IPS-18c (cell line): ENCODE data around the gene ARPC5L.

Experiments
- H3K4me3 ChIP-seq: 2 replicates; pipeline ENCODE4 v1.7.0; 2013; ENCODE audit warnings: low read depth, mild to moderate bottlenecking, low read length, moderate library complexity; ENCODE audit not compliant: insufficient read depth
- H3K9me3 ChIP-seq: one replicate; pipeline ENCODE4 v1.6.1; 2013; ENCODE audit warnings: mild to moderate bottlenecking, low read length, moderate library complexity; ENCODE audit not compliant: control insufficient read depth, insufficient read depth

The ARPC5L gene

GRCh38 chr9:124855944-124856765 lies 5.8 kb upstream of the ARPC5L start:
- H3K4me3 ChIP-seq, result no peak overlapping the region
- peaks cover 2% of the 10 kb centered on the region for H3K9me3 ChIP-seq

- Histone ChIP-seq H3K9me3 (peaks cover 2% of the 10 kb centered on the region), H3K4me3 (no peak overlapping the region)
Measured at GRCh38 chr9:124857533-124858162, 4.3 kb upstream of the ARPC5L start.

- H3K4me3 ChIP-seq, result no peak overlapping the region
- H3K9me3 ChIP-seq, result peaks cover 2% of the 10 kb centered on the region
Measured at GRCh38 chr9:124858330-124859046, 3.4 kb upstream of the ARPC5L start.

- Histone ChIP-seq H3K4me3 (peak overlapping the region; percentile 98), H3K9me3 (peaks cover 2% of the 10 kb centered on the region)
Measured at GRCh38 chr9:124859803-124860581, 1.9 kb upstream of the ARPC5L start.

GRCh38 chr9:124860582-124861341 lies 1.2 kb upstream of the ARPC5L start:
- H3K9me3 ChIP-seq, result peaks cover 2% of the 10 kb centered on the region
- peak overlapping the region; percentile 98 for H3K4me3 ChIP-seq

- Histone ChIP-seq H3K9me3 (no peaks in the 10 kb centered on the region), H3K4me3 (no peak overlapping the region)
Measured at GRCh38 chr9:124863371-124863871, 1.5 kb downstream of the ARPC5L start.

- no peaks in the 10 kb centered on the region for H3K9me3 ChIP-seq
- H3K4me3 ChIP-seq, result peak overlapping the region; percentile 100
Measured at GRCh38 chr9:124868511-124869465, 6.9 kb downstream of the ARPC5L start.

GRCh38 chr9:124869466-124869985 lies 7.6 kb downstream of the ARPC5L start:
- Histone ChIP-seq H3K4me3 (peak overlapping the region; percentile 100), H3K9me3 (no peaks in the 10 kb centered on the region)

- H3K4me3 ChIP-seq, result peak overlapping the region; percentile 100
- no peaks in the 10 kb centered on the region for H3K9me3 ChIP-seq
Measured at GRCh38 chr9:124869986-124870560, 8.1 kb downstream of the ARPC5L start.

GRCh38 chr9:124870723-124871122 lies 8.8 kb downstream of the ARPC5L start:
- Histone ChIP-seq H3K9me3 (no peaks in the 10 kb centered on the region), H3K4me3 (peak overlapping the region; percentile 100)

GRCh38 chr9:124871156-124871561 lies 9.2 kb downstream of the ARPC5L start:
- H3K9me3 ChIP-seq, result no peaks in the 10 kb centered on the region
- peak overlapping the region; percentile 100; the same call in 1 of the 2 replicates for H3K4me3 ChIP-seq

GRCh38 chr9:124873664-124874063 lies 11.7 kb downstream of the ARPC5L start:
- no peaks in the 10 kb centered on the region for H3K9me3 ChIP-seq
- no peak overlapping the region for H3K4me3 ChIP-seq

GRCh38 chr9:124875501-124875900 lies 13.6 kb downstream of the ARPC5L start:
- Histone ChIP-seq H3K9me3 (no peaks in the 10 kb centered on the region), H3K4me3 (no peak overlapping the region)

- Histone ChIP-seq H3K9me3 (no peaks in the 10 kb centered on the region), H3K4me3 (no peak overlapping the region)
Measured at GRCh38 chr9:124877021-124877782, 15.3 kb downstream of the ARPC5L start.
